ENCODE measurements around the gene PAK5. TPM values are rescaled to one million over a fixed set of nuclear protein-coding genes. Genes with fewer than 3 reads are reported as not detected.

Gene PAK5
- total RNA-seq, 2 donors from 2014 or later, result 0.22 to 0.42 TPM

GRCh38 chr20:9742821-9743220 lies 96.1 kb downstream of the PAK5 start:
- H3K27me3 Mint-ChIP-seq (ENCODE audit: insufficient read depth), result peaks cover 2% of the 10 kb centered on the region
- H3K4me3 Mint-ChIP-seq, result no peak overlapping the region
- Histone ChIP-seq H3K9me3 (ENCODE audit: control insufficient read depth, low read length) (peaks cover 7% of the 10 kb centered on the region), H3K36me3 (ENCODE audit: control insufficient read depth, insufficient read depth, low read length) (no peaks in the 10 kb centered on the region), H3K9ac (ENCODE audit: extremely low read depth, low read length, poor library complexity, severe bottlenecking) (no peak overlapping the region), H3K4me1 (ENCODE audit: control insufficient read depth, insufficient read depth, low read length) (no peaks in the 10 kb centered on the region), H3K27me3 (ENCODE audit: control insufficient read depth, insufficient read depth, low read length, poor library complexity, severe bottlenecking) (no peaks in the 10 kb centered on the region), H3K4me3 (ENCODE audit: low read length) (no peak overlapping the region), H3K27ac (ENCODE audit: low read depth, low read length) (no peak overlapping the region)
- H3K27ac Mint-ChIP-seq, result no peak overlapping the region
- 92 to 99% methylated on average over 5 of the region's 5 CpGs for WGBS, 2 experiments (ENCODE audit: insufficient coverage in 1 of 2, insufficient read length in 1 of 2)
- H3K4me1 Mint-ChIP-seq, result peaks cover 8% of the 10 kb centered on the region
- TF ChIP-seq, protein P1, sequence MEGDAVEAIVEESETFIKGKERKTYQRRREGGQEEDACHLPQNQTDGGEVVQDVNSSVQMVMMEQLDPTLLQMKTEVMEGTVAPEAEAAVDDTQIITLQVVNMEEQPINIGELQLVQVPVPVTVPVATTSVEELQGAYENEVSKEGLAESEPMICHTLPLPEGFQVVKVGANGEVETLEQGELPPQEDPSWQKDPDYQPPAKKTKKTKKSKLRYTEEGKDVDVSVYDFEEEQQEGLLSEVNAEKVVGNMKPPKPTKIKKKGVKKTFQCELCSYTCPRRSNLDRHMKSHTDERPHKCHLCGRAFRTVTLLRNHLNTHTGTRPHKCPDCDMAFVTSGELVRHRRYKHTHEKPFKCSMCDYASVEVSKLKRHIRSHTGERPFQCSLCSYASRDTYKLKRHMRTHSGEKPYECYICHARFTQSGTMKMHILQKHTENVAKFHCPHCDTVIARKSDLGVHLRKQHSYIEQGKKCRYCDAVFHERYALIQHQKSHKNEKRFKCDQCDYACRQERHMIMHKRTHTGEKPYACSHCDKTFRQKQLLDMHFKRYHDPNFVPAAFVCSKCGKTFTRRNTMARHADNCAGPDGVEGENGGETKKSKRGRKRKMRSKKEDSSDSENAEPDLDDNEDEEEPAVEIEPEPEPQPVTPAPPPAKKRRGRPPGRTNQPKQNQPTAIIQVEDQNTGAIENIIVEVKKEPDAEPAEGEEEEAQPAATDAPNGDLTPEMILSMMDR (conservative IDR thresholded peaks at IDR 0.05), result no peak
- peaks cover 8% of the 10 kb centered on the region for H3K9me3 Mint-ChIP-seq
- DNase-seq, result no peak
- H3K36me3 Mint-ChIP-seq (ENCODE audit: low read depth), result no peaks in the 10 kb centered on the region

DNA sequence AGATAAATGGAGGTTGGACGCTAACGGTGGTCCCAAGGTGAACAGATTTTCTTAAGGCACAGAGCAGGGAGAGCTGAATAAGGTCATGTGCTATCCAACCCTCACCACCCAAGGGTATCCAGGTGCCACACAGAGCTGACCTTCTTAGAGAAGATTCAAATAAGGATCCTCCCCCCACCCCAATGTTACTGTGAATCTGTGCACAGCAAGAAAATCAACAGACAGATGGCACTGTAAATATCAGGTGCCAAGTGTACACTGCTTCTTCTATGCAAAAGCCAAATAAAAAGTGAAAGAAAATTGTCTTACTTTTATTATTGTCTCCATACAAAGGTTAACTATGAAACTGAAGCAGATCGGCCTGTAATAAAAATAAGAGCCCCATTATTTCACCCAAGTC lies 96.9 kb downstream of the PAK5 start:
- H3K9me3 ChIP-seq (ENCODE audit: control insufficient read depth, low read length), result peaks cover 7% of the 10 kb centered on the region
- H3K4me3 ChIP-seq (ENCODE audit: low read length), result no peak overlapping the region
- H3K4me1 Mint-ChIP-seq, result peaks cover 8% of the 10 kb centered on the region
- no peaks in the 10 kb centered on the region for H3K4me1 ChIP-seq (ENCODE audit: control insufficient read depth, insufficient read depth, low read length)
- H3K36me3 Mint-ChIP-seq (ENCODE audit: low read depth), result no peaks in the 10 kb centered on the region
- no peak for DNase-seq
- H3K36me3 ChIP-seq (ENCODE audit: control insufficient read depth, insufficient read depth, low read length), result no peaks in the 10 kb centered on the region
- no peak overlapping the region for H3K27ac Mint-ChIP-seq
- peaks cover 8% of the 10 kb centered on the region for H3K9me3 Mint-ChIP-seq
- 96% methylated on average over 2 of the region's 3 CpGs; no CpG with 5 or more reads in 1 of the 2 experiments for WGBS, 2 experiments (ENCODE audit: insufficient coverage in 1 of 2, insufficient read length in 1 of 2)
- H3K27ac ChIP-seq (ENCODE audit: low read depth, low read length), result no peak overlapping the region
- peaks cover 2% of the 10 kb centered on the region for H3K27me3 Mint-ChIP-seq (ENCODE audit: insufficient read depth)
- TF ChIP-seq, protein P1 (conservative IDR thresholded peaks at IDR 0.05), result no peak
- no peak overlapping the region for H3K4me3 Mint-ChIP-seq
- H3K27me3 ChIP-seq (ENCODE audit: control insufficient read depth, insufficient read depth, low read length, poor library complexity, severe bottlenecking), result no peaks in the 10 kb centered on the region
- H3K9ac ChIP-seq (ENCODE audit: extremely low read depth, low read length, poor library complexity, severe bottlenecking), result no peak overlapping the region

DNA sequence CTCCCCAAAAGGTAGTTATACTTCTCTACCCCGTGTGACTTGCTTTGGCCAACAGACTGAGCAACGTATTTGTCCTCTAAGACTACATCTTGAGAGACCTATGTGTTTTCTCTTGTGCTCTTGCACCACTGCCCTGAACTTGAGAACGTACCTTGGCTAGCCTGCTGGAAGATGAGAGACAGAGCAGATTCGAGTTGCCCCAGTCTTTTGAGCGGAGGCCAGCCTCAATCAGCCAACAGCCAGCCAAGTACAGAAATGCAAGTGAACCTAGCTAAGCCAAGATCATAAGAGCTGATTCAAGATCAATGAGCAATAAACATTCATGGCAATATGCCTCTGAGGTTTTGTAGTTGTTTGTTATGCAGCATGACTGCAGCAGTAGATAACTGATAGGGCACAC lies 98.4 kb downstream of the PAK5 start:
- no peaks in the 10 kb centered on the region for H3K36me3 ChIP-seq (ENCODE audit: control insufficient read depth, insufficient read depth, low read length)
- WGBS, 2 experiments (ENCODE audit: insufficient coverage in 1 of 2, insufficient read length in 1 of 2), result 89 to 90% methylated on average over 3 to 5 of the region's 5 CpGs
- no peak overlapping the region for H3K4me3 Mint-ChIP-seq

More for the DNA sequence above, 98.4 kb downstream of the PAK5 start:
- Histone ChIP-seq H3K9me3 (ENCODE audit: control insufficient read depth, low read length) (peaks cover 7% of the 10 kb centered on the region), H3K4me3 (ENCODE audit: low read length) (no peak overlapping the region), H3K27ac (ENCODE audit: low read depth, low read length) (no peak overlapping the region), H3K4me1 (ENCODE audit: control insufficient read depth, insufficient read depth, low read length) (no peaks in the 10 kb centered on the region), H3K27me3 (ENCODE audit: control insufficient read depth, insufficient read depth, low read length, poor library complexity, severe bottlenecking) (no peaks in the 10 kb centered on the region), H3K9ac (ENCODE audit: extremely low read depth, low read length, poor library complexity, severe bottlenecking) (no peak overlapping the region)
- no peaks in the 10 kb centered on the region for H3K27me3 Mint-ChIP-seq (ENCODE audit: insufficient read depth)
- TF ChIP-seq, protein P1 (conservative IDR thresholded peaks at IDR 0.05), result no peak
- H3K4me1 Mint-ChIP-seq, result peaks cover 8% of the 10 kb centered on the region
- no peak for DNase-seq
- no peak overlapping the region for H3K27ac Mint-ChIP-seq
- H3K9me3 Mint-ChIP-seq, result peaks cover 8% of the 10 kb centered on the region
- no peaks in the 10 kb centered on the region for H3K36me3 Mint-ChIP-seq (ENCODE audit: low read depth)
